ENCODE results near the gene CFAP97D1.
A peak's percentile ranks its signal among the peaks of the same experiment; 100 is the strongest.
"Not testable (repeated sequence)": the region's sequence is repeated elsewhere in the genome, so short reads cannot be mapped to it uniquely, and the experiment has no call there.

CFAP97D1 gene

GRCh38 chr17:43768943-43769342 is 11.3 kb upstream of the CFAP97D1 start:
- DNase-seq, result no peak

DNA sequence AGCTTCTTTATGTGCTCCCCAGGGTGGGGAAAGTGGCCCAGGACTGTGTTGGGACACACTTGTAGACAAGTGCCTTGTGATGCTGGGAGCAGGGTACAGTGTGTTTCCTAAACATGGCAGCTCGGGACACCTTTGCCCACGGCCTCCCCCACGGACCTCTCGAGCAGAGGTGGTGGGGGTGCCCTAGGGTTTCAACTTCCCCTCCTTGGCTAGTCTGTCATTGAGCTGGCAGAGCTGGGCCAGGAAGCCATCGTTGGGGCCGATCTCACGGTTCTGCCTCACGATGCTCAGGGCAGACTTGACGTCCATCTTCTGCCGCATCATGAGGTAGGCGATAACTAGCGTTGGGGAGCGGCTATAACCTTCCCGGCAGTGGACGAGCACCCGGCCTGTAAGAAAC is 10.8 kb upstream of the CFAP97D1 start:
- DNase-seq, result no peak

DNA sequence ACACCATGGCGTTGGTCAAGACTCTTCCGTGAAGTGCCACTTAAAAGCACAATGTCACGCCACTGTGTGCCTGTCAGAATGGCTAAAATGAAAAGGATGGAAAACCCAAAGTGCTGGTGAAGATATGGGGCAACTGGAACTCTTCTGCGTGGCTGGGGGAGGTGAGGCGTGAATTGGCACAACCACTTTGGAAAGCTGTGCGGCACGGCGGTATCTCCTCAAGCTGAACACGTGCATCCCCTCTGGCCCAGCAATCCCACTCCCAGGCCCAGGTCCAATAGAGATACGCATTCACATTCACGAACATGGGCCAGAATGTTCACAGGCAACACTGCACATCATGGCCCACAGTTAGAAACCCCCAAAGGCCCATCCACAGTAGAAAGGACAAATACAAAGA is 10.4 kb upstream of the CFAP97D1 start:
- DNase-seq, result no peak

- DNase-seq, result no peak
Observed at GRCh38 chr17:43770957-43771356, 9.3 kb upstream of the CFAP97D1 start.

- no peak for DNase-seq
Observed at GRCh38 chr17:43771463-43771862, 8.8 kb upstream of the CFAP97D1 start.

DNA sequence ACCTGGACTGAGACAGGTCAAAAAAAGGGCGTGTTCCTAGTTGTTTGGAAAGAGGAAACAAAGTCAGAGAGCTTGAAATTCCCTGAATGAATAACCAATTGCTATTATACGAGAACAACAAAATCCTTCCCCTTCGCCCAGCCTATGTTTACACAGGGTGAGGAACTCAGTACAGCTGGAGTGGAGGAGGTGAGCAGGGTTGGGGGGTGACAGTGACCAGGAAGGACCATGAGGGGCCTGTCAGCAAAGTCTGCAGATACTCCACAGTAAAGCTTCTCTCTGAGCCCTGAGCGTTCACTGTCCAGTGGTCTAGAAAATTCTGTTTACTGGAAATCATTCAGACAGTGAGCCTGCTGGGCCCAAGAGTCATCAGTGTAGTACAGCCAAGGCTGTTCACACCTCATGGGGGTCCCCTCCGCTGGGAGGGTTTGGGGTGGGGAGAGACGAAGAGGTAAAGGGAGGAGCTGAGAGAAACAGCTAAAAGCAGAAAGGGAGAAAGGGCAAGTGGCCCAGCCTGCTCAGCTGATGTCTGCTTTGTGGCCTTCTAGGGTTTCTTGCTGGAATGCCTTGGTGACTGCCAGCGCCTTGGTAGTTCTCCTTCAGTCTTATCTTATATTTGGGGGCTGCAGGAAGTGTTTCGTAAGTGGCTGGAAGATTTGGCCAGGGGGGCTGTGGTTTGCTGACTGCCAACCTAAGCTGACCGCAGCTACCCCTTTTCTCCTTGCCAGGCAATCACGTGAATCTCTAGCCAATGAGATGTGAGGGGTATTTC is 7.2 kb upstream of the CFAP97D1 start:
- DNase-seq, result no peak

DNA sequence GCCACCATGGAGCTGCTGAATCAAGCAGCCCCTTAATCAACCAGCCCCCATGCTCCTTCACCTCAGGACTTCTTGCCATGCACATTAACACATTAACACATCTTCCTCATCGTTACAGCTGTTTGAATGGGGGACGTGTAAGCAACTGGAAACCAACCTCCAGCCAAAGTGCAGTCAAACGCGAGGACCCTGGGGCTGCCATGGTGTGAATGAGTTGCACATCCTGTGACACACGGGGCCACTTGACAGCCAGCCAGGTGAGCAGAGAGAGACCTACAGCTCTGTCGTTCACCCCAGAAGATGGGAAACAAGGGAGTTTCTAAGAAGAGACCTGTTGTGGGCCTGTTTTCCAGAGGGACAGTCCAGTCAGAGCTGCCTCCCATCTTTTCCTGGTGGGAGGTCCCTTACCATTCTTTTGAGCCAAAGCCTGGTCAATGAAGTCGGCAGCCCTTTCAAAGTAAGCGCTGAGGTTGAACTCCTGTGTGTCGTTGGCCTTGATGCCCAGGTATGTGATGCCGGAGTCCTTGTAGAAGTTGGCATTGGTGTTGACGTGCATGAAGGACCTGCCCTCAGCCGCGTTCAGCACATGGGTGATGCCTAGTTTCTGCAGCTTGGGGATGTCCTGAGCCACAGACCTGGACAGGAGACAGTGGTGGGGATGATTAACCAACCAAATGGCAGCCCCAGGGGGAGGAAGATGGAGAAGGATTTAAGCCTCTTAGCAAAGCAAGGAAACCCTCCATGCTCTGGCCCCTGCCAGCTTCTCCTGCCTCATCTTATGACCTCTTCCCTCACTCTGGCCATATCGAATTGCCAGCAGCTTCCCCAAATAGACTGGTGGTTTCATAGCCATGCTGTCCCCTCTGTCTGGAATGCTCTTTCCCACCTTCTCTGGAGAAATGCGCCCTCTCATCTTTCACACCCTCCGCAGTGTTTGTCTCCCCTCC is 5.7 kb upstream of the CFAP97D1 start:
- no peak for DNase-seq

- peak; percentile 58 for DNase-seq
Observed at GRCh38 chr17:43778337-43779144, 1.7 kb upstream of the CFAP97D1 start, which contains the start of gene DUSP3. TSS of gene DUSP3 (minus strand) at chr17:43778977. CDS start at chr17:43778924, 53 bp downstream.

DNA sequence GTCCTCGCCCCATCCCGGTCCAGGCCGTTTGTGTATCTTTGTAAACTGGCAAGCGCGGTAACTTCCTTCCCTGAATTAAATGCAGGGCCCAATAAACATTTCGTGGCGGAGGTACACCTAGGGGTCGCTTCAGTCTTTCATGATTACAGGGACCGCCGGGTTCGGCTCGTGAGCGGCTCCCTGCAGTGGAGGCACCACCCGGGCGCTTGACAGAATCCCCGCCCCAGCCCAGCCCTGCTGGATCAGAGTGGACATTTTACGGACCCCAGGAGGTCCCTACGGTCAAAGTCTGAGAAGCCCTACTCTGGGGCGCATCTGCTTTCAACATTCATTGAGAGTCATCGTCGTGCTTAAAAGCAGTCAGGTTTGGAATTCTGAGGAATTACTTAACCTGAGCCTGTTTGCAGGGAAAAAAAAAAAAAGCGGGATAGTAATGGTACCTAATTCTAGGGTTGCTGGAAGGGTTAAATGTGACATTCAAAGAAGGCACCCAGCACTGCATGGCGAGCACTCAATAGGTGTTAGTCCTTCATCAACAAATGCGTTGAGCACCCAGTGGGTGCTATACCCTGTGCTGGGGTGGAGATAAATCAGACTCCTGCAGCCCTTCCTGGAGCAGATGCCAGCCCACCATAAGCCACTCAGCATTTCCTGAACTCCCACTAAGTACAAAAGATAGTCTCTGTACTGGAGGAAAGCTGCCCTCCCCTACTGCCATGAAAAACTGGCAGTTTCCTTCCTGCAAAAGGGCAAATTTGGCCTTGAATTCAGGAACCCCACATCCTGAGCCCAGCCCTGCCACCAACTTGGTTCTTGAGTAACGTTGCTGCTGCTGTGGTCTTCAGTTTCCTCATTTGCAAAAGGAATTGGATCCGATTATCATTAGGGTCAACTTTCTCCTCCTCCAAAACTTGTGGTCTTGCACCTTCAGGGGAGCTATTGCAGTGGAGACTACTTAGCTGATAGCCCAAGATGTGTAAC is 800 bp upstream of the CFAP97D1 start:
- peak; percentile 39 for DNase-seq

GRCh38 chr17:43782913-43783680 is 2.9 kb downstream of the CFAP97D1 start:
- no peak for DNase-seq

GRCh38 chr17:43784068-43784467 is 3.8 kb downstream of the CFAP97D1 start:
- no peak for DNase-seq

GRCh38 chr17:43784628-43785101 is 4.4 kb downstream of the CFAP97D1 start:
- no peak for DNase-seq

- no peak for DNase-seq
Observed at GRCh38 chr17:43787728-43788127, 7.5 kb downstream of the CFAP97D1 start.

GRCh38 chr17:43788540-43788939 is 8.3 kb downstream of the CFAP97D1 start:
- DNase-seq, result no peak

DNA sequence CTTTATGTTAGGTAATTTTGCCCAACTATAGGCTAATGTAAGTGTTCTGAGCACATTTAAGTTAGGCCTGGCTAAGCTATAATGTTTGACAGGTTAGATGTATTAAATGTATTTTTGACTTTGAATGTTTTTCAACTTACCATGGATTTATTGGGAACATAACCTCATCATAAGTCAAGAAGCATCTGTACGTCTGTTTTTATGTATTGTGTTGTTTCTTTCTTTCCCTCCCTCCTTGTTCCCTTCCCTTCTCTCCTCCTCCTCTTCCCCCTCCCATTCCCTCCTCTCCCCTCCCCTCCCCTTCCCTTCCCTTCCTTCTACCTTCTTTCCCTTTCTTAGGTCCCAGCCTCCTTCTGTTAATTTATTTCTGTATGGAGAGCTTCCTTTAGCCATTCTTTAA is 9.2 kb downstream of the CFAP97D1 start:
- DNase-seq, result no peak

GRCh38 chr17:43790311-43790940 is 10.2 kb downstream of the CFAP97D1 start:
- no peak for DNase-seq

GRCh38 chr17:43791589-43791988 is 11.4 kb downstream of the CFAP97D1 start:
- DNase-seq, result no peak

GRCh38 chr17:43792668-43793067 is 12.4 kb downstream of the CFAP97D1 start:
- DNase-seq, result not testable (repeated sequence)

- not testable (repeated sequence) for DNase-seq
Observed at GRCh38 chr17:43798024-43798423, 17.8 kb downstream of the CFAP97D1 start.

GRCh38 chr17:43799047-43799446 is 18.8 kb downstream of the CFAP97D1 start:
- DNase-seq, result no peak

Data from stimulated activated naive CD4-positive, alpha-beta T cell treated with Interleukin-2 at 50 U/mL for 16 hours (primary cell).